ENCODE results near the gene COL6A3.

The COL6A3 gene

GRCh38 chr2:237371856-237372255 is 42.1 kb downstream of the COL6A3 start:
- Histone ChIP-seq H3K9me3 (ENCODE audit: insufficient read depth, low read depth, low read length) (no peaks in the 10 kb centered on the region), H3K4me3 (ENCODE audit: low read length, poor library complexity, severe bottlenecking) (no peak overlapping the region), H3K36me3 (ENCODE audit: insufficient read depth, low read length) (no peaks in the 10 kb centered on the region), H4K20me1 (ENCODE audit: insufficient read depth, low read length, poor library complexity, severe bottlenecking) (no peaks in the 10 kb centered on the region), H2AFZ (ENCODE audit: low read length) (no peak overlapping the region), H3K79me2 (ENCODE audit: insufficient read depth, low read length) (no peaks in the 10 kb centered on the region), H3K4me1 (ENCODE audit: insufficient read depth, low read length, poor library complexity, severe bottlenecking) (no peaks in the 10 kb centered on the region), H3K27me3 (ENCODE audit: insufficient read depth, low read length, poor library complexity, severe bottlenecking) (no peaks in the 10 kb centered on the region), H3F3A (ENCODE audit: low read depth) (no peaks in the 10 kb centered on the region), H3K4me2 (ENCODE audit: low read depth, low read length, poor library complexity, severe bottlenecking) (no peak overlapping the region), H3K9me2 (replicated peaks; ENCODE audit: low read depth, low read length) (no peaks in the 10 kb centered on the region), H3K9ac (ENCODE audit: low read depth, low read length, poor library complexity, severe bottlenecking) (no peak overlapping the region)
- no peak for TF ChIP-seq EZH2phosphoT487 (IDR thresholded peaks at IDR 0.05; ENCODE audit: borderline replicate concordance)
- TF ChIP-seq CTCF (conservative IDR thresholded peaks at IDR 0.05; ENCODE audit: low read length): no peak

- no peak overlapping the region for H2AFZ ChIP-seq (ENCODE audit: low read length)
- H3K9me3 ChIP-seq (ENCODE audit: insufficient read depth, low read depth, low read length): no peaks in the 10 kb centered on the region
- no peaks in the 10 kb centered on the region for H3K4me1 ChIP-seq (ENCODE audit: insufficient read depth, low read length, poor library complexity, severe bottlenecking)
- H3K27me3 ChIP-seq (ENCODE audit: insufficient read depth, low read length, poor library complexity, severe bottlenecking): no peaks in the 10 kb centered on the region
- H3K4me3 ChIP-seq (ENCODE audit: low read length, poor library complexity, severe bottlenecking): no peak overlapping the region
- no peaks in the 10 kb centered on the region for H3F3A ChIP-seq (ENCODE audit: low read depth)
- H3K9ac ChIP-seq (ENCODE audit: low read depth, low read length, poor library complexity, severe bottlenecking): no peak overlapping the region
- no peaks in the 10 kb centered on the region for H3K9me2 ChIP-seq (replicated peaks; ENCODE audit: low read depth, low read length)
- H4K20me1 ChIP-seq (ENCODE audit: insufficient read depth, low read length, poor library complexity, severe bottlenecking): no peaks in the 10 kb centered on the region
- H3K79me2 ChIP-seq (ENCODE audit: insufficient read depth, low read length): no peaks in the 10 kb centered on the region
- no peaks in the 10 kb centered on the region for H3K36me3 ChIP-seq (ENCODE audit: insufficient read depth, low read length)
- TF ChIP-seq EZH2phosphoT487 (IDR thresholded peaks at IDR 0.05; ENCODE audit: borderline replicate concordance) (no peak), CTCF (conservative IDR thresholded peaks at IDR 0.05; ENCODE audit: low read length) (no peak)
- no peak overlapping the region for H3K4me2 ChIP-seq (ENCODE audit: low read depth, low read length, poor library complexity, severe bottlenecking)
These were observed 48.3 kb downstream of the COL6A3 start for GRCh38 chr2:237365671-237366070.

- Histone ChIP-seq H4K20me1 (ENCODE audit: insufficient read depth, low read length, poor library complexity, severe bottlenecking) (no peaks in the 10 kb centered on the region), H3F3A (ENCODE audit: low read depth) (no peaks in the 10 kb centered on the region), H3K4me3 (ENCODE audit: low read length, poor library complexity, severe bottlenecking) (no peak overlapping the region), H3K4me2 (ENCODE audit: low read depth, low read length, poor library complexity, severe bottlenecking) (no peak overlapping the region), H3K4me1 (ENCODE audit: insufficient read depth, low read length, poor library complexity, severe bottlenecking) (no peaks in the 10 kb centered on the region), H3K9me2 (replicated peaks; ENCODE audit: low read depth, low read length) (no peaks in the 10 kb centered on the region), H3K9me3 (ENCODE audit: insufficient read depth, low read depth, low read length) (no peaks in the 10 kb centered on the region), H2AFZ (ENCODE audit: low read length) (no peak overlapping the region), H3K27me3 (ENCODE audit: insufficient read depth, low read length, poor library complexity, severe bottlenecking) (no peaks in the 10 kb centered on the region), H3K36me3 (ENCODE audit: insufficient read depth, low read length) (no peaks in the 10 kb centered on the region), H3K79me2 (ENCODE audit: insufficient read depth, low read length) (no peaks in the 10 kb centered on the region), H3K9ac (ENCODE audit: low read depth, low read length, poor library complexity, severe bottlenecking) (no peak overlapping the region)
- TF ChIP-seq CTCF (conservative IDR thresholded peaks at IDR 0.05; ENCODE audit: low read length) (no peak), EZH2phosphoT487 (IDR thresholded peaks at IDR 0.05; ENCODE audit: borderline replicate concordance) (no peak)
These were observed 49.3 kb downstream of the COL6A3 start for GRCh38 chr2:237364655-237365054.

All from Loucy (cell line).